ENCODE data around the gene CLIP2. TPM values are rescaled to one million over a fixed set of nuclear protein-coding genes. Genes with fewer than 3 reads are reported as not detected.

Gene CLIP2
- total and polyA plus RNA-seq, 2 of the 8 experiments (the other 6 are each of a cell fraction or from before 2014, with no cell fraction given), result 8.3 to 41.5 TPM

DNA sequence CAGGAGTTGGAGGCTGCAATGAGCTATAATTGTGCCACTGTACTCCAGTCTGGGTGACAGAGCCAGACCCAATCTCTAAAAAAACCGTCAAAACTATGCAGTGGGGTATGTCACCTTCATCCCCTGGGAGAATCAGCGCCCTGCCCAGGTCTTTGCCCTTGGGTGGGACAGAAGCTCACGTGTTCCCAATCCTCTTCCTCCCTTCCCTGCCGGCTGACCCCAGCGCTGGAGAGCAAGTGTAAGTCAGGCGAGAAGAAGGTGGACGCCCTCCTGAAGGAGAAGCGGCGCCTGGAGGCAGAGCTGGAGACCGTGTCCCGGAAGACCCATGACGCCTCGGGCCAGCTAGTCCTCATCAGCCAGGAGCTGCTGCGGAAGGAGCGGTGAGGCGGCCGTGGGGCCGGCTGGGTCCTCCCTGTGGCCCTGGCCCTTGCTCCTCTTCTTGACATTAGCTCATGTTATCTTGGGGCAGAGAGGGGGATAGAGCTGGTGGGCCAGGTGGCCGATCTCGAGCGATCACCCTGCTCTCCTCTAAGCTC is 99.7 kb downstream of the CLIP2 start:
- Histone ChIP-seq H3K4me1 (replicated peaks in 1 of 4; ENCODE audit: control insufficient read depth in 3 of 4, insufficient read depth in 4 of 4, low read length in 3 of 4) (peaks cover 0 to 3% (median 0%) of the 10 kb centered on the region in 4 experiments; a peak in 1 of 7 replicates), H3K4ac (replicated peaks; ENCODE audit: insufficient read length, low read depth, low read length) (no peak overlapping the region), H3K27me3 (replicated peaks in 1 of 4; ENCODE audit: control insufficient read depth in 3 of 4, extremely low read depth in 1 of 4, insufficient read depth in 3 of 4, low read length in 3 of 4) (no peaks in the 10 kb centered on the region), H3K4me3 (ENCODE audit: extremely low read depth in 1 of 4, insufficient read depth in 2 of 4, low read depth in 3 of 4, low read length in 4 of 4) (no peak overlapping the region), H4K20me1 (replicated peaks in 1 of 2; ENCODE audit: control insufficient read depth in 1 of 2, insufficient read depth in 2 of 2, low read length in 2 of 2) (no peaks in the 10 kb centered on the region), H3K23me2 (ENCODE audit: low read depth, low read length) (no peaks in the 10 kb centered on the region), H3K79me1 (ENCODE audit: low read depth, low read length) (no peaks in the 10 kb centered on the region), H3K14ac (ENCODE audit: insufficient read length) (no peak overlapping the region), H3K23ac (ENCODE audit: insufficient read length) (no peak overlapping the region), H3K18ac (ENCODE audit: extremely low read depth, low read length) (no peak overlapping the region), H3K4me2 (ENCODE audit: insufficient read depth in 1 of 2, low read depth in 2 of 2, low read length in 2 of 2) (no peak overlapping the region), H2BK5ac (ENCODE audit: low read depth, low read length) (no peak overlapping the region), H2BK120ac (replicated peaks; ENCODE audit: low read depth, low read length) (no peak overlapping the region), H2AK5ac (ENCODE audit: low read depth, low read length) (no peak overlapping the region), H3K36me3 (ENCODE audit: control insufficient read depth in 2 of 4, insufficient read depth in 4 of 4, low read length in 3 of 4) (peaks cover 0 to 5% (median 1%) of the 10 kb centered on the region in 4 experiments; a peak in 4 of 8 replicates), H4K5ac (ENCODE audit: insufficient read length, low read depth, low read length) (no peak overlapping the region), H2BK15ac (ENCODE audit: low read length) (no peak overlapping the region), H2AFZ (ENCODE audit: low read length) (no peak overlapping the region), H3K56ac (replicated peaks; ENCODE audit: insufficient read length, low read depth, low read length) (no peak overlapping the region), H3K9ac (replicated peaks in 1 of 4; ENCODE audit: extremely low read depth in 1 of 4, low read depth in 3 of 4, low read length in 3 of 4) (no peak overlapping the region), H4K91ac (replicated peaks; ENCODE audit: insufficient read length, low read length) (no peak overlapping the region), H4K8ac (ENCODE audit: extremely low read depth, insufficient read depth, low read length) (peak overlapping the region; percentile 51; the same call in 1 of the 2 replicates), H3K9me3 (ENCODE audit: insufficient read depth in 2 of 2, low read depth in 1 of 2, low read length in 1 of 2) (no peaks in the 10 kb centered on the region), H3K79me2 (ENCODE audit: control insufficient read depth in 1 of 2, insufficient read depth in 2 of 2, low read length in 2 of 2) (no peaks in the 10 kb centered on the region), H3K27ac (ENCODE audit: low read depth, low read length) (no peak overlapping the region), H2BK12ac (ENCODE audit: low read depth, low read length) (no peak overlapping the region), H2BK20ac (ENCODE audit: low read length) (no peak overlapping the region)
- FAIRE-seq (no peak), DNase-seq (ENCODE audit: low read depth in 1 of 2, low spot score in 2 of 2) (no peak)
- CTCF ChIA-PET (ENCODE audit: partially characterized antibody), result interaction anchor here (0.6 to 4.3 kb wide), 10 partner anchors 10 to 321 kb away, joined by 3 to 37 read pairs (median 4); no protein-coding TSS in a partner anchor
- 93% methylated on average over 21 of the region's 21 CpGs; no CpG with 5 or more reads in 1 of the 2 experiments for WGBS, 2 experiments (ENCODE audit: extremely low coverage in 1 of 2, insufficient coverage in 1 of 2, insufficient read length in 1 of 2, insufficient replicate concordance in 2 of 2, low coverage in 1 of 2, low lambda C conversion rate in 2 of 2, missing lambda C conversion rate in 1 of 2)
- POLR2A ChIA-PET (ENCODE audit: partially characterized antibody), result interaction anchor here (0.7 kb wide), 1 partner anchor 13 kb away, joined by 3 read pairs; no protein-coding TSS in a partner anchor
- TF ChIP-seq PHF8 (conservative IDR thresholded peaks at IDR 0.05; ENCODE audit: low read depth, low read length), result no peak
- TF ChIP-seq TAF7 (optimal IDR thresholded peaks at IDR 0.05; ENCODE audit: borderline replicate concordance, low read depth, low read length), result no peak
- TF ChIP-seq JUND (IDR thresholded peaks at IDR 0.05; ENCODE audit: low read length), result no peak
- TF ChIP-seq EGR1 (IDR thresholded peaks at IDR 0.05; ENCODE audit: borderline replicate concordance, low read depth, low read length), result no peak
- TF ChIP-seq POLR2AphosphoS5 (IDR thresholded peaks at IDR 0.05; ENCODE audit: low read depth, low read length), result no peak
- TF ChIP-seq TAF1 (IDR thresholded peaks at IDR 0.05; ENCODE audit: low read depth, low read length), result no peak
- no peak for TF ChIP-seq RXRA (IDR thresholded peaks at IDR 0.05; ENCODE audit: insufficient read depth, low read depth, low read length)
- no peak for TF ChIP-seq RNF2 (IDR thresholded peaks at IDR 0.05; ENCODE audit: borderline replicate concordance, low read depth, low read length, missing control alignments, poor library complexity, severe bottlenecking)
- no peak for TF ChIP-seq FOSL1 (IDR thresholded peaks at IDR 0.05; ENCODE audit: insufficient read depth, low read depth, low read length)
- TF ChIP-seq, protein P1, sequence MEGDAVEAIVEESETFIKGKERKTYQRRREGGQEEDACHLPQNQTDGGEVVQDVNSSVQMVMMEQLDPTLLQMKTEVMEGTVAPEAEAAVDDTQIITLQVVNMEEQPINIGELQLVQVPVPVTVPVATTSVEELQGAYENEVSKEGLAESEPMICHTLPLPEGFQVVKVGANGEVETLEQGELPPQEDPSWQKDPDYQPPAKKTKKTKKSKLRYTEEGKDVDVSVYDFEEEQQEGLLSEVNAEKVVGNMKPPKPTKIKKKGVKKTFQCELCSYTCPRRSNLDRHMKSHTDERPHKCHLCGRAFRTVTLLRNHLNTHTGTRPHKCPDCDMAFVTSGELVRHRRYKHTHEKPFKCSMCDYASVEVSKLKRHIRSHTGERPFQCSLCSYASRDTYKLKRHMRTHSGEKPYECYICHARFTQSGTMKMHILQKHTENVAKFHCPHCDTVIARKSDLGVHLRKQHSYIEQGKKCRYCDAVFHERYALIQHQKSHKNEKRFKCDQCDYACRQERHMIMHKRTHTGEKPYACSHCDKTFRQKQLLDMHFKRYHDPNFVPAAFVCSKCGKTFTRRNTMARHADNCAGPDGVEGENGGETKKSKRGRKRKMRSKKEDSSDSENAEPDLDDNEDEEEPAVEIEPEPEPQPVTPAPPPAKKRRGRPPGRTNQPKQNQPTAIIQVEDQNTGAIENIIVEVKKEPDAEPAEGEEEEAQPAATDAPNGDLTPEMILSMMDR (IDR thresholded peaks at IDR 0.05; ENCODE audit: control extremely low read depth in 1 of 3, insufficient read depth in 1 of 3, low read depth in 1 of 3, low read length in 3 of 3), result no peak
